ENCODE data around the gene DMBX1. TPM values are rescaled to one million over a fixed set of nuclear protein-coding genes. Genes with fewer than 3 reads are reported as not detected.
A peak's percentile ranks its signal among the peaks of the same experiment; 100 is the strongest.

The DMBX1 gene
- total RNA-seq, 1 experiment from 2014 or later, result 4.2 TPM

- Histone ChIP-seq H3K4me3 (ENCODE audit: insufficient read depth, low read depth, low read length) (peak overlapping the region; percentile 32), H3K36me3 (replicated peaks; ENCODE audit: control insufficient read depth, insufficient read depth, low read length) (no peaks in the 10 kb centered on the region), H3K27me3 (ENCODE audit: control insufficient read depth, insufficient read depth, low read length) (peaks cover 95% of the 10 kb centered on the region)
- peak; percentile 93 for DNase-seq
These were observed 3.8 kb upstream of the DMBX1 start for GRCh38 chr1:46485564-46486431.

- Histone ChIP-seq H3K27me3 (ENCODE audit: control insufficient read depth, insufficient read depth, low read length) (peaks cover 95% of the 10 kb centered on the region), H3K36me3 (replicated peaks; ENCODE audit: control insufficient read depth, insufficient read depth, low read length) (no peaks in the 10 kb centered on the region), H3K4me3 (ENCODE audit: insufficient read depth, low read depth, low read length) (no peak overlapping the region)
- DNase-seq, result peak; percentile 43
These were observed 3.1 kb upstream of the DMBX1 start for GRCh38 chr1:46486432-46487015.

- H3K4me3 ChIP-seq (ENCODE audit: insufficient read depth, low read depth, low read length), result no peak overlapping the region
- peak; percentile 91 for DNase-seq
These were observed 1.8 kb upstream of the DMBX1 start for GRCh38 chr1:46487818-46488218.

GRCh38 chr1:46488343-46489168, 1.1 kb upstream of the DMBX1 start:
- peak; percentile 76 for DNase-seq
- Histone ChIP-seq H3K4me3 (ENCODE audit: insufficient read depth, low read depth, low read length) (peak overlapping the region; percentile 46), H3K27me3 (ENCODE audit: control insufficient read depth, insufficient read depth, low read length) (peaks cover 97% of the 10 kb centered on the region), H3K36me3 (replicated peaks; ENCODE audit: control insufficient read depth, insufficient read depth, low read length) (no peaks in the 10 kb centered on the region)

More at GRCh38 chr1:46487818-46488218, 1.8 kb upstream of the DMBX1 start:
- Histone ChIP-seq H3K27me3 (ENCODE audit: control insufficient read depth, insufficient read depth, low read length) (peaks cover 96% of the 10 kb centered on the region), H3K36me3 (replicated peaks; ENCODE audit: control insufficient read depth, insufficient read depth, low read length) (no peaks in the 10 kb centered on the region)

- H3K27me3 ChIP-seq (ENCODE audit: control insufficient read depth, insufficient read depth, low read length), result peaks cover 97% of the 10 kb centered on the region
- peak; percentile 78 for DNase-seq
- H3K4me3 ChIP-seq (ENCODE audit: insufficient read depth, low read depth, low read length), result peak overlapping the region; percentile 46
- no peaks in the 10 kb centered on the region for H3K36me3 ChIP-seq (replicated peaks; ENCODE audit: control insufficient read depth, insufficient read depth, low read length)
These were observed 433 bp upstream of the DMBX1 start for GRCh38 chr1:46489169-46489637.

GRCh38 chr1:46490406-46490655, 695 bp downstream of the DMBX1 start:
- peak; percentile 88 for DNase-seq
- peak overlapping the region; percentile 46 for H3K4me3 ChIP-seq (ENCODE audit: insufficient read depth, low read depth, low read length)

GRCh38 chr1:46490656-46491442, 1.2 kb downstream of the DMBX1 start:
- DNase-seq, result peak; percentile 76
- Histone ChIP-seq H3K4me3 (ENCODE audit: insufficient read depth, low read depth, low read length) (peak overlapping the region; percentile 46), H3K36me3 (replicated peaks; ENCODE audit: control insufficient read depth, insufficient read depth, low read length) (no peaks in the 10 kb centered on the region)

More at GRCh38 chr1:46490406-46490655, 695 bp downstream of the DMBX1 start:
- H3K36me3 ChIP-seq (replicated peaks; ENCODE audit: control insufficient read depth, insufficient read depth, low read length), result no peaks in the 10 kb centered on the region
- H3K27me3 ChIP-seq (ENCODE audit: control insufficient read depth, insufficient read depth, low read length), result peaks cover 98% of the 10 kb centered on the region

GRCh38 chr1:46491443-46492268, 2.0 kb downstream of the DMBX1 start:
- H3K36me3 ChIP-seq (replicated peaks; ENCODE audit: control insufficient read depth, insufficient read depth, low read length), result no peaks in the 10 kb centered on the region
- DNase-seq, result no peak
- H3K4me3 ChIP-seq (ENCODE audit: insufficient read depth, low read depth, low read length), result no peak overlapping the region; the same call in 1 of the 2 replicates
- H3K27me3 ChIP-seq (ENCODE audit: control insufficient read depth, insufficient read depth, low read length), result peaks cover 98% of the 10 kb centered on the region

More at GRCh38 chr1:46490656-46491442, 1.2 kb downstream of the DMBX1 start:
- H3K27me3 ChIP-seq (ENCODE audit: control insufficient read depth, insufficient read depth, low read length), result peaks cover 98% of the 10 kb centered on the region

GRCh38 chr1:46492269-46492853, 2.7 kb downstream of the DMBX1 start:
- Histone ChIP-seq H3K27me3 (ENCODE audit: control insufficient read depth, insufficient read depth, low read length) (peaks cover 98% of the 10 kb centered on the region), H3K4me3 (ENCODE audit: insufficient read depth, low read depth, low read length) (no peak overlapping the region)
- no peak for DNase-seq

GRCh38 chr1:46492871-46493270, 3.2 kb downstream of the DMBX1 start:
- peak; percentile 88 for DNase-seq
- Histone ChIP-seq H3K4me3 (ENCODE audit: insufficient read depth, low read depth, low read length) (peak overlapping the region; percentile 7; the same call in 1 of the 2 replicates), H3K27me3 (ENCODE audit: control insufficient read depth, insufficient read depth, low read length) (peaks cover 93% of the 10 kb centered on the region), H3K36me3 (replicated peaks; ENCODE audit: control insufficient read depth, insufficient read depth, low read length) (no peaks in the 10 kb centered on the region)

More at GRCh38 chr1:46492269-46492853, 2.7 kb downstream of the DMBX1 start:
- H3K36me3 ChIP-seq (replicated peaks; ENCODE audit: control insufficient read depth, insufficient read depth, low read length), result no peaks in the 10 kb centered on the region

- Histone ChIP-seq H3K27me3 (ENCODE audit: control insufficient read depth, insufficient read depth, low read length) (peaks cover 87% of the 10 kb centered on the region), H3K36me3 (replicated peaks; ENCODE audit: control insufficient read depth, insufficient read depth, low read length) (no peaks in the 10 kb centered on the region), H3K4me3 (ENCODE audit: insufficient read depth, low read depth, low read length) (peak overlapping the region; percentile 7; the same call in 1 of the 2 replicates)
- peak; percentile 61 for DNase-seq
These were observed 3.8 kb downstream of the DMBX1 start for GRCh38 chr1:46493316-46494032.

GRCh38 chr1:46494910-46495309, 5.3 kb downstream of the DMBX1 start:
- no peak for DNase-seq
- no peaks in the 10 kb centered on the region for H3K36me3 ChIP-seq (replicated peaks; ENCODE audit: control insufficient read depth, insufficient read depth, low read length)
- H3K27me3 ChIP-seq (ENCODE audit: control insufficient read depth, insufficient read depth, low read length), result peaks cover 74% of the 10 kb centered on the region
- no peak overlapping the region for H3K4me3 ChIP-seq (ENCODE audit: insufficient read depth, low read depth, low read length)
